Endothelial cell of umbilical vein (primary cell): ENCODE results near the gene MACROH2A2. TPM values are rescaled to one million over a fixed set of nuclear protein-coding genes. Genes with fewer than 3 reads are reported as not detected.
A peak's percentile ranks its signal among the peaks of the same experiment; 100 is the strongest.

Source experiments
- BruUV-seq: library from RNA; stranded (reverse); fragments of 400-500 nt; replicated peaks from 2 replicates; lab custom pipeline; 2021; lab: Mats Ljungman, UMichigan
- CTCF ChIA-PET: fragments of 300-600, 350-600 bp; sonication (Branson Sonifier 250); formaldehyde crosslinking; loops from one replicate; lab custom pipeline; 2021; ENCODE audit warnings: antibody characterized with exemption, inconsistent platforms; lab: Charles Lee
- POLR2A ChIA-PET: fragments of 300-600, 350-600 bp; sonication (Branson Sonifier 250); formaldehyde crosslinking; loops from one replicate; lab custom pipeline; 2021; ENCODE audit warnings: antibody characterized with exemption, inconsistent platforms; lab: Charles Lee
- DNase-seq: peaks from one replicate; pipeline ENCODE4 v3.0.0-alpha.2; 2011; ENCODE audit warnings: low read depth, low spot score
- FAIRE-seq: peaks from 2 replicates; lab custom pipeline; 2011; peaks lifted over from hg19 to GRCh38; lab: Jason Lieb, UNC
- H2AFZ ChIP-seq: 2 replicates; pipeline ENCODE4 v1.6.0; 2012; ENCODE audit warnings: low read depth, low read length, control low read depth, inconsistent platforms
- H3K27ac ChIP-seq: 2 replicates; pipeline ENCODE4 v1.5.1; 2011; ENCODE audit warnings: low read depth, mild to moderate bottlenecking, control low read depth, low read length, moderate library complexity; ENCODE audit not compliant: insufficient read depth
- H3K27me3 ChIP-seq, 2 experiments: 2 replicates each; pipeline versions ENCODE4 v1.6.0 to v1.6.1; 2011; ENCODE audit warnings: low read length in 2 of 2, mixed read lengths in 1 of 2; ENCODE audit not compliant: control insufficient read depth in 2 of 2, insufficient read depth in 2 of 2
- H3K36me3 ChIP-seq, 2 experiments: 2 replicates in 1 of 2; 3 replicates in 1 of 2; pipeline ENCODE4 v1.5.1; 2011; ENCODE audit warnings: low read length in 2 of 2, mild to moderate bottlenecking in 1 of 2, moderate library complexity in 1 of 2; ENCODE audit not compliant: control insufficient read depth in 2 of 2, insufficient read depth in 2 of 2; ENCODE audit errors: extremely low read depth in 1 of 2
- H3K4me1 ChIP-seq: 3 replicates; pipeline ENCODE4 v1.5.1; 2011; ENCODE audit warnings: mild to moderate bottlenecking, low read length; ENCODE audit not compliant: control insufficient read depth, insufficient read depth; ENCODE audit errors: extremely low read depth
- H3K4me2 ChIP-seq: 2 replicates; pipeline ENCODE4 v1.6.1; 2011; ENCODE audit warnings: low read length, control low read depth, mixed read lengths; ENCODE audit not compliant: insufficient read depth
- H3K4me3 ChIP-seq, 3 experiments: fragments of 200-600 bp in 1 of 3; sonication (generic), shearing (Covaris generic) in 1 of 3; replicated peaks in 1 of 3; 2 replicates each; pipeline ENCODE4 v1.5.1; 2011 to 2016; ENCODE audit warnings: control low read depth in 3 of 3, low read length in 3 of 3, mild to moderate bottlenecking in 2 of 3, inconsistent platforms in 1 of 3, low read depth in 1 of 3, moderate library complexity in 1 of 3; ENCODE audit not compliant: insufficient read depth in 1 of 3
- H3K79me2 ChIP-seq: 2 replicates; pipeline ENCODE4 v1.6.0; 2012; ENCODE audit warnings: low read length, inconsistent platforms; ENCODE audit not compliant: control insufficient read depth, insufficient read depth
- H3K9ac ChIP-seq: replicated peaks from 2 replicates; pipeline ENCODE3; 2011; ENCODE audit warnings: low read length, control low read depth; ENCODE audit not compliant: insufficient read depth; ENCODE audit errors: extremely low read depth
- H3K9me1 ChIP-seq: replicated peaks from 3 replicates; pipeline ENCODE4 v1.6.0; 2011; ENCODE audit warnings: mild to moderate bottlenecking, low read length; ENCODE audit not compliant: control insufficient read depth, insufficient read depth; ENCODE audit errors: extremely low read depth
- H3K9me3 ChIP-seq: replicated peaks from 2 replicates; pipeline ENCODE4 v1.5.1; 2012; ENCODE audit warnings: low read length, inconsistent platforms; ENCODE audit not compliant: control insufficient read depth, insufficient read depth
- H4K20me1 ChIP-seq: replicated peaks from 2 replicates; pipeline ENCODE3; 2011; ENCODE audit warnings: mild to moderate bottlenecking, low read length; ENCODE audit not compliant: control insufficient read depth, insufficient read depth; ENCODE audit errors: extremely low read depth
- EZH2 ChIP-seq: IDR thresholded peaks from 2 replicates; pipeline ENCODE4 v1.6.1; 2012; ENCODE audit warnings: borderline replicate concordance, low read depth, mild to moderate bottlenecking, moderate library complexity, low read length, inconsistent platforms; ENCODE audit not compliant: severe bottlenecking
- FOS ChIP-seq: IDR thresholded peaks from 2 replicates; pipeline ENCODE4 v1.6.1; 2011; ENCODE audit warnings: mild to moderate bottlenecking, low read length, moderate library complexity, borderline replicate concordance; ENCODE audit not compliant: insufficient read depth
- GATA2 ChIP-seq: IDR thresholded peaks from 2 replicates; pipeline ENCODE4 v1.7.0; 2011; ENCODE audit warnings: low read depth, mild to moderate bottlenecking, moderate library complexity, mixed read lengths, low read length; ENCODE audit not compliant: insufficient read length, insufficient read depth
- JUN ChIP-seq: IDR thresholded peaks from 2 replicates; pipeline ENCODE4 v1.6.1; 2011; ENCODE audit warnings: borderline replicate concordance, low read depth; ENCODE audit not compliant: insufficient read length, insufficient read depth
- MAX ChIP-seq: IDR thresholded peaks from 2 replicates; pipeline ENCODE4 v1.6.1; 2011; ENCODE audit not compliant: insufficient read depth, insufficient read length
- MYC ChIP-seq: IDR thresholded peaks from one replicate; pipeline ENCODE4 v1.6.1; 2011; ENCODE audit warnings: mild to moderate bottlenecking, low read depth, low read length
- POLR2A ChIP-seq: IDR thresholded peaks from 2 replicates; pipeline ENCODE4 v1.6.1; 2012; ENCODE audit warnings: low read depth, mild to moderate bottlenecking, control low read depth, low read length
- POLR2AphosphoS5 ChIP-seq: IDR thresholded peaks from 2 replicates; pipeline ENCODE4 v1.6.1; 2012; ENCODE audit warnings: low read depth, mild to moderate bottlenecking, control low read depth, low read length, moderate library complexity; ENCODE audit not compliant: insufficient read depth
- dilution Hi-C: fragments of 300-500 bp; cut with MboI; formaldehyde crosslinking; loops from one replicate; pipeline ENCODE4 v1.15.0; 2019; ENCODE audit warnings: low sequenced_read_pairs; ENCODE audit not compliant: extremely low pct_ligation_motif_present
- intact Hi-C: fragments of 100-400 bp; cut with micrococcal nuclease; formaldehyde crosslinking; loops from one replicate; pipeline ENCODE4 v1.10.0; 2022
- polyA plus RNA-seq, 4 experiments: library from polyadenylated mRNA; depleted of rRNA in 3 of 4; stranded (reverse) in 3 of 4; unstranded in 1 of 4; fragments of >200 nt; gene quantifications; 2 replicates each; pipeline versions ENCODE4 v1.2.1 to v1.2.3, GENCODE V29; 2011 to 2012; ENCODE audit warnings: missing spikeins in 1 of 4
- total RNA-seq: library from RNA; stranded (reverse); gene quantifications from 2 replicates; pipeline ENCODE4 v1.2.3, GENCODE V29; 2021
- TF ChIP-seq, protein P1 (sequence below), 2 donors: IDR thresholded peaks; 1 replicate in 1 of 2; 2 replicates in 1 of 2; pipeline ENCODE4 v1.5.1; 2011; ENCODE audit warnings: low read length in 2 of 2, mild to moderate bottlenecking in 2 of 2, moderate library complexity in 2 of 2, control low read depth in 1 of 2, inconsistent platforms in 1 of 2, low read depth in 1 of 2; ENCODE audit not compliant: insufficient read depth in 1 of 2; ENCODE audit errors: extremely low read depth in 1 of 2

Gene MACROH2A2
- total and polyA plus RNA-seq, 2 donors (not counting 3 experiments of a cell fraction or from before 2014, with no cell fraction given): 0.08 TPM; not detected in 1

- Histone ChIP-seq H3K36me3 (peaks cover 3% of the 10 kb centered on the region in 2 experiments), H3K9ac (no peak overlapping the region), H2AFZ (peak overlapping the region; percentile 99), H3K4me3 (no peak overlapping the region), H3K9me1 (no peaks in the 10 kb centered on the region), H4K20me1 (no peaks in the 10 kb centered on the region), H3K4me1 (peaks cover 6% of the 10 kb centered on the region), H3K27me3 (no peaks in the 10 kb centered on the region), H3K4me2 (no peak overlapping the region), H3K27ac (no peak overlapping the region), H3K9me3 (no peaks in the 10 kb centered on the region), H3K79me2 (no peaks in the 10 kb centered on the region)
- FAIRE-seq (peak; percentile 74), DNase-seq (peak; percentile 35)
- dilution Hi-C loops (no loop called here), intact Hi-C loops (loop anchor here (1.0 kb wide), 2 partner anchors 30 to 248 kb away; partner anchors contain the start of gene TYSND1)
- ChIA-PET CTCF (interaction anchor here (0.6 to 4.8 kb wide), 47 partner anchors 7 to 472 kb away, joined by 3 to 95 read pairs (median 4); partner anchors contain the start of genes AIFM2 and TYSND1), POLR2A (interaction anchor here (0.6 kb wide), 1 partner anchor 135 kb away, joined by 3 read pairs; no protein-coding TSS in a partner anchor)
- BruUV-seq: no TSS peak
- TF ChIP-seq MAX: no peak
- TF ChIP-seq, protein P1, sequence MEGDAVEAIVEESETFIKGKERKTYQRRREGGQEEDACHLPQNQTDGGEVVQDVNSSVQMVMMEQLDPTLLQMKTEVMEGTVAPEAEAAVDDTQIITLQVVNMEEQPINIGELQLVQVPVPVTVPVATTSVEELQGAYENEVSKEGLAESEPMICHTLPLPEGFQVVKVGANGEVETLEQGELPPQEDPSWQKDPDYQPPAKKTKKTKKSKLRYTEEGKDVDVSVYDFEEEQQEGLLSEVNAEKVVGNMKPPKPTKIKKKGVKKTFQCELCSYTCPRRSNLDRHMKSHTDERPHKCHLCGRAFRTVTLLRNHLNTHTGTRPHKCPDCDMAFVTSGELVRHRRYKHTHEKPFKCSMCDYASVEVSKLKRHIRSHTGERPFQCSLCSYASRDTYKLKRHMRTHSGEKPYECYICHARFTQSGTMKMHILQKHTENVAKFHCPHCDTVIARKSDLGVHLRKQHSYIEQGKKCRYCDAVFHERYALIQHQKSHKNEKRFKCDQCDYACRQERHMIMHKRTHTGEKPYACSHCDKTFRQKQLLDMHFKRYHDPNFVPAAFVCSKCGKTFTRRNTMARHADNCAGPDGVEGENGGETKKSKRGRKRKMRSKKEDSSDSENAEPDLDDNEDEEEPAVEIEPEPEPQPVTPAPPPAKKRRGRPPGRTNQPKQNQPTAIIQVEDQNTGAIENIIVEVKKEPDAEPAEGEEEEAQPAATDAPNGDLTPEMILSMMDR (IDR thresholded peaks at IDR 0.05; ENCODE audit: extremely low read depth in 1 of 2, insufficient read depth in 1 of 2, low read depth in 1 of 2, low read length in 2 of 2): peak; percentile 85 to 95
These were observed 63.5 kb downstream of the MACROH2A2 start for GRCh38 chr10:70115948-70116682.

GRCh38 chr10:70117646-70118045, 65.0 kb downstream of the MACROH2A2 start:
- no peak overlapping the region for H3K9ac ChIP-seq
- H3K36me3 ChIP-seq: peaks cover 3% of the 10 kb centered on the region in 2 experiments
- H3K4me2 ChIP-seq: no peak overlapping the region
- CTCF ChIA-PET: interaction anchor here (1.2 to 4.8 kb wide), 9 partner anchors 11 to 331 kb away, joined by 3 to 95 read pairs (median 20); partner anchors contain the start of gene TYSND1
- H3K4me1 ChIP-seq: peaks cover 6% of the 10 kb centered on the region
- TF ChIP-seq EZH2 (no peak), MYC (no peak), FOS (no peak), POLR2A (no peak), MAX (no peak), GATA2 (no peak), JUN (no peak), POLR2AphosphoS5 (no peak)
- TF ChIP-seq, protein P1 (IDR thresholded peaks at IDR 0.05; ENCODE audit: extremely low read depth in 1 of 2, insufficient read depth in 1 of 2, low read depth in 1 of 2, low read length in 2 of 2): no peak
- no TSS peak for BruUV-seq
- no peaks in the 10 kb centered on the region for H3K79me2 ChIP-seq
- dilution Hi-C loops (no loop called here), intact Hi-C loops (no loop called here)
- no peaks in the 10 kb centered on the region for H3K9me1 ChIP-seq
- no peak overlapping the region for H3K27ac ChIP-seq
- no peaks in the 10 kb centered on the region for H3K9me3 ChIP-seq
- DNase-seq (no peak), FAIRE-seq (no peak)
- POLR2A ChIA-PET: interaction anchor here (0.6 kb wide), 1 partner anchor 21 kb away, joined by 7 read pairs; no protein-coding TSS in a partner anchor
- no peaks in the 10 kb centered on the region for H4K20me1 ChIP-seq
- H2AFZ ChIP-seq: no peak overlapping the region
- H3K4me3 ChIP-seq: no peak overlapping the region
- H3K27me3 ChIP-seq: no peaks in the 10 kb centered on the region
